NCI-H526 (cell line): Measurements from ENCODE around the gene TTLL9.
A peak's percentile ranks its signal among the peaks of the same experiment; 100 is the strongest.
"Not testable (repeated sequence)": the region's sequence is repeated elsewhere in the genome, so short reads cannot be mapped to it uniquely, and the experiment has no call there.

Experiments
- DNase-seq, 2 experiments: peaks; one replicate each; lab custom pipeline; 2025; lab: John Stamatoyannopoulos, UW

The TTLL9 gene, protein sequence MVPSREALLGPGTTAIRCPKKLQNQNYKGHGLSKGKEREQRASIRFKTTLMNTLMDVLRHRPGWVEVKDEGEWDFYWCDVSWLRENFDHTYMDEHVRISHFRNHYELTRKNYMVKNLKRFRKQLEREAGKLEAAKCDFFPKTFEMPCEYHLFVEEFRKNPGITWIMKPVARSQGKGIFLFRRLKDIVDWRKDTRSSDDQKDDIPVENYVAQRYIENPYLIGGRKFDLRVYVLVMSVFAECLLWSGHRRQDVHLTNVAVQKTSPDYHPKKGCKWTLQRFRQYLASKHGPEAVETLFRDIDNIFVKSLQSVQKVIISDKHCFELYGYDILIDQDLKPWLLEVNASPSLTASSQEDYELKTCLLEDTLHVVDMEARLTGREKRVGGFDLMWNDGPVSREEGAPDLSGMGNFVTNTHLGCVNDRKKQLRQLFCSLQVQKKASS

GRCh38 chr20:31869942-31870725 lies at the start of gene TTLL9, which contains the start of gene DUSP15:
TTLL9 (plus strand) TSS chr20:31870634; CDS start chr20:31871127, 493 bp downstream.
DUSP15 (minus strand) TSS chr20:31870527; CDS start chr20:31870337, 190 bp downstream.
- DNase-seq, result peak in 1 of 2 experiments; percentile 78

- DNase-seq, result no peak
Observed at GRCh38 chr20:31821427-31821826, 49.0 kb upstream of the TTLL9 start.

DNA sequence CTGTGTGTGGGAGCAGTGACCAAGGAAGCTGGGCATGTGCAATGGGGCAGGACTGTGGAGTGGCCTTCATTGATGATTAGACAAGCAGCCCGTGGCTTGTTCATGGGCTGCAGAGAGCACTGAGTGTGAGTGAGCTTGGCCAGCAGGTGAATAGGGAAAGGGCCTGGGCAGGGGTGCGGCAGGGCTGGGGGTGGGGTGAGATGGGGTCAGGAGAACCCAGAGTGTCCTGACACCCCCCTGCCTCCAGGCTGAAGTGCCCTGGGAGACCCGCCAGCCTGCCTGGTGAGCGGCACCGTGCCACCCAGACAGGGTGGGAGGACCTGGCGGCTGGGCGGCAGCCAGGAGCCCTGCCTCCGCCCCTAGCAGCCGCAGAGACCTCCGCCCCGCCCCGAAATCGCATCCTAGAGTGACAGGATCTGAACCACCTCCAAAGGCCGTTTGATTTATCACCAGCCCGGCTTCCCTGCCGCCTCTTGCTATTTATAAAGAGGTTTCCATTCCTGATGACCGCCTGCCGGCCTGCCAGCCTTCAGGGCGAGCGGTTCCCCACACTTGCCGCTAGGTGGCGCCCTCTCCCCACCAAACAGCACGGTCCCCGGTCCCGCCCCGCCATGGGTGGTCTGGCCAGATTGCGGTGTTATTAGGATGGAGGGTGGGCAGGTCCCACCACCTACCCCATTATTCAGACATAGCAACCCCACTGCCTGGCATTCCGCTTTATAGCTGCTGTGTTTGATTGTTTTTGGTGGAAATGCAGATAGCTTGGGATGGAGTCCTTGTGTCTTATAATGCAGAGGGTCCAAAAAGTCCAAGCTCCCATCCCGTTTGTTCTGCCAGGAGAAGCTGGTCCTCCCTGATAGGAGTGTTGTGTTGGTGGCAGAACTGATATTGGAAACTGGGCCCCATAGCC lies 47.8 kb upstream of the TTLL9 start:
- DNase-seq, result peak; percentile 83 to 94

- no peak for DNase-seq
Observed at GRCh38 chr20:31823360-31824124, 46.9 kb upstream of the TTLL9 start.

GRCh38 chr20:31824125-31824485 lies 46.3 kb upstream of the TTLL9 start:
- no peak for DNase-seq

DNA sequence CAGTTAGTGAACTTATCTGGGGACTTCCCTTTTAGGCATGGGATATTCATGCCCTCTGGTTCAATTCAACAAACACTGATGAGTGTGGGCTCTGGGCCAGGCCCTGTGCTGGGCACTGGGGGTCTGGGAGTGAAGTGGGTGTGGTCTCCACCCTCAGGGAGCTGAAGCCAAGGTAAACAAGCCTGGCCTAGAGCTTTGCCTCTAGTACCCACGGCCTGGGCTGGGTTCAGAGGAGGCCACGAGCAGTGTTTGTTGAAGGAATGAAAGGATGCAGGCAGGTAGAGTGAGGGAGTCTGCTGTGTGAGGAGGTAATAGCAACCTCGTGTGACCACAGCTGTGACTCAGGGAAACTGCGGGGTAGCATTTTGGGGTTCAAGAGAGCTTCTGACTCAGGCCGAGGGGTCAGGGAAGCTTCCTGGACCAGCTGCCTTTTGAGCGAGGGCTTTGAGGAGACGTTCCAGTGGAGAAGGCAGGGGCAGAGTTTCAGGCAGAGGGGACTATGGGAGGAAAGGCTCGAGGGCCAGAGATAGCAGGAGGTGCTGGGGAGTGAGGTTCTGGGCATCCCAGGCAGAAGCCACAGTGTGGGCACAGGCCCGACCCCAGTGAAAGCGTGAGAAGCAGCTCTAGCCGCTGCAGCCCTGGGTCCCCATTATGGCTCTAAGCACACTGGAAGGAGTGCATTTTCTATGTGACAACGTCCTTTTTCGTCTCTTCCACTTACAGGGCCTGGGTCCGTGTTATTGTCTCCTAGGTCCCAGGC lies 45.7 kb upstream of the TTLL9 start:
- DNase-seq, result no peak

GRCh38 chr20:31826074-31826473 lies 44.4 kb upstream of the TTLL9 start:
- DNase-seq, result no peak

- DNase-seq, result no peak
Observed at GRCh38 chr20:31827059-31827458, 43.4 kb upstream of the TTLL9 start.

DNA sequence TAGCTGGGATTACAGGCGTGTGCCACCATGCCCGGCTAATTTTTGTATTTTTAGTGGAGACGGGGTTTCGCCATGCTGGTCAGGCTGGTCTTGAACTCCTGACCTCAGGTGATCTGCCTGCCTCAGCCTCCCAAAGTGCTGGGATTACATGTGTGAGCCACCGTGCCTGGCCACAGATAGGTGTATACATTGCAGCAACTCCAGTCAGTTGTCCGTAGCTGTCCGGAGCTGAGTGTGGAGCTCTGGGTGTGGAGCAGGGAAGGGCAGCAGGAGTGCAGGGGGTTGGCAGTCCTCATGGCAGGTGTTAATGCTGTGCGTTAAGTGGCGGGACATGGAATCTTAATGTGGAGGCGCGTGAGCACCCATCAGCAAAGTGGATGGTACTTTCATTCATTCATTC lies 42.4 kb upstream of the TTLL9 start:
- DNase-seq, result not testable (repeated sequence)

DNA sequence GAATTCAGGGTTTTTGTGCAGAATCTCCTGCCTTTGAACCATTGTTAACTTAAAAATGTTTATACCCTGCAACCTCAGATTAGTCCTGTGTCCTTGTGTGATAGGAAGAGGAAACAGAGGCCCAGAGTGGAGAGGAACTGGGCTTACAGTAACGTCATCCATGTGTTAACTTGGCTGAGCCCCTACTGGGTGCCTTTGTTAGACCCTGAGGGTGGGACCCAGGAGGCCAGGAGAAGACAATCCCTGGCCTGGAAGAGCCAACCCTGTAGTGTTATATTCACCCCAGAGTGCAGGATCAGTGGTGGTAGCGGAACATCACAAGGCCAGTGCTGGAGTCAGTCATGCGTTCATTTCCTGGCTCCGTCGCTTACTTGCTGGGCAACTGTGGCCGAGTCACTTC lies 40.7 kb upstream of the TTLL9 start:
- DNase-seq, result no peak

DNA sequence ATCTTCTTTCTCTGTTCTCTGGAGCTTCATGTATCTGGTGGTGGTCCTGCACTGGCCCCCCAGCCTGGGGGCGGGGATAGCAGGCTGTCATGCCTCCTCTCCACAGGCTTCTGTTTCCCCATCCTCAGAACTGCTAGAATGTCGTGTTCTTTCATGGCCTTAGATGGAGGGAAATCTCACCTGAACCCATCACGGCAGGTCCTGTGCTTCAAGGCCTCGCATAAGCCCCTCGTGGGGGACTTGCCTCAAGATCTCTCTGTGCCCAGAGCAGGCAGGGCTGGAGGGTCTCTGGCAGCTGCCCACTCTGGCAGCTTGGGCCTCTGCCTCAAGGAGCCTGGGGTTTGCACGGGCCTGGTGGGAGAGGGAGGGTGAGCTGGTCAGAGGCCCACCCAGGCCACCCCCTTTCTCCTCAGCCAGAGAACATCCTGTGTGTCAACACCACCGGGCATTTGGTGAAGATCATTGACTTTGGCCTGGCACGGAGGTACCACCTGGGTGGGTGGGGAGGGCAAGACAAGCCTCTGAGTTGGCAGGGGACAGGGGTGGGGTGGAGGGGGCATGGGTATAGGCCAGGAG lies 39.9 kb upstream of the TTLL9 start:
- no peak for DNase-seq

DNA sequence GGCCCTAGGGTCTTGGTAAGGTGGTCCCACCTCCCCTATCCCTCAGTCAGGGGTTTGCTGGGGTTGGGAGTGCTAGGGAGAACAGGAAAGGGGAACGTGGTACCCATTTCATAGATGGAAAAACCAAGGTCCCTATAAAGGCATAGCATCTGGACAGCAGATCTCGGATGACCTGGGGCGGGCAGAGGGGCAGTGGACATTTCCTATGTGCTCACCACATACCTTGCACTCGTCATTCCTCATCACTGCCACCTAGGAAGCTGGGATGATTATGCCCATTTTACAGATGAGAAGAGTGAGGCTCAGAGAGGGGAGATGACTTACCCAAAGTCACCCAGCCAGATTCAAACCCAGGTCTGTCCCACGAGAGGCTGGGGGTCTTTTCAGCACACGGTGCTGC lies 39.2 kb upstream of the TTLL9 start:
- no peak for DNase-seq

- no peak for DNase-seq
Observed at GRCh38 chr20:31831771-31832306, 38.6 kb upstream of the TTLL9 start.

DNA sequence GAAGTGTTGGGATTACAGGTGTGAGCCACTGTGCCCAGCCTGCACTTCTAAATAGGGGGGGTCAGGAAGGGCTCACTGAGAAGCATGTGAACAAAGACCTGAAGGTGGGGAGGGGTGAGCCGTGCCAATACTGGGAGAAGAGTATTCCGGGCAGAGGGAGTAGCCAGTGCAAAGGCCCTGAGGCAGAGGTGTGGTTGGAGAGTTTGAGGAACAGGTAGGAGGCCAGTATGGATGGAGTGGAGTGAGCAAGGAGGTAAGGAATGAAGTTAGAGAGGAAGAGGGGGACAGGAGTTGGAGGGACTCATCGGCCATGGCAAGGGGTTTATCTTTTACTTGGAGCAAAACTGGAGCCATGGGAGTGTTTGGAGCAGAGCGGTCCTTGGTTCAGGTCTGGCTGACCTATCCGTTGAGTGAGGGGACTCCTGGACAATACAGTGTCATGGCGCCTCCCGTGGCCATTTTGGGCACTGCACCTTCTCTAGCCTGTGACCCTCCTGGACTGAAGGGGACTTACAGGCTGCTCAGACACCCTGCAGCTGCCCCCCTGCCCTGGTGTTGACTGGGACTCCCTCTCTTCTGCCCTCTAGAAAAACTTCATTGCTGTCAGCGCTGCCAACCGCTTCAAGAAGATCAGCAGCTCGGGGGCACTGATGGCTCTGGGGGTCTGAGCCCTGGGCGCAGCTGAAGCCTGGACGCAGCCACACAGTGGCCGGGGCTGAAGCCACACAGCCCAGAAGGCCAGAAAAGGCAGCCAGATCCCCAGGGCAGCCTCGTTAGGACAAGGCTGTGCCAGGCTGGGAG lies 37.1 kb upstream of the TTLL9 start:
- DNase-seq, result peak; percentile 22 to 78

- DNase-seq, result no peak
Observed at GRCh38 chr20:31833931-31834521, 36.4 kb upstream of the TTLL9 start.

DNA sequence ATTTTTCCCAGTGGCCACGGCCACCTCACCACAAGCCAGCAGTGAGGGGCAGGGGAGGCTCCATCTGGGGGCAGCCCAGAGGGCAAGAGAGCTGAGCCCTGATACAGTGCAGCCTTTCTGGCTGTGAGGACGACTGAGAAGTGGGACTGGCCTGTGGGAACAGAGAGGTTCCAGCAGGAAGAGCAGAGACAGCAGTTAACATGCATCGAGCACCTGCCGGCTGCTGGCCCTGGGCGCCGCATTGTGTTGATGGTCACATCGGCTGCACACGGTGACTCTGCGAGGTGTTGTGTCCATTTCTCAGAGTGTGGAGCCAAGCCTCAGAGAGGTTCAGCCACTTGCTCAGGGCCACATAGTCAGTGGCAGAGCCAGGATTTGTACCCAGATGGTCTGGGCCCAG lies 34.9 kb upstream of the TTLL9 start:
- no peak for DNase-seq

DNA sequence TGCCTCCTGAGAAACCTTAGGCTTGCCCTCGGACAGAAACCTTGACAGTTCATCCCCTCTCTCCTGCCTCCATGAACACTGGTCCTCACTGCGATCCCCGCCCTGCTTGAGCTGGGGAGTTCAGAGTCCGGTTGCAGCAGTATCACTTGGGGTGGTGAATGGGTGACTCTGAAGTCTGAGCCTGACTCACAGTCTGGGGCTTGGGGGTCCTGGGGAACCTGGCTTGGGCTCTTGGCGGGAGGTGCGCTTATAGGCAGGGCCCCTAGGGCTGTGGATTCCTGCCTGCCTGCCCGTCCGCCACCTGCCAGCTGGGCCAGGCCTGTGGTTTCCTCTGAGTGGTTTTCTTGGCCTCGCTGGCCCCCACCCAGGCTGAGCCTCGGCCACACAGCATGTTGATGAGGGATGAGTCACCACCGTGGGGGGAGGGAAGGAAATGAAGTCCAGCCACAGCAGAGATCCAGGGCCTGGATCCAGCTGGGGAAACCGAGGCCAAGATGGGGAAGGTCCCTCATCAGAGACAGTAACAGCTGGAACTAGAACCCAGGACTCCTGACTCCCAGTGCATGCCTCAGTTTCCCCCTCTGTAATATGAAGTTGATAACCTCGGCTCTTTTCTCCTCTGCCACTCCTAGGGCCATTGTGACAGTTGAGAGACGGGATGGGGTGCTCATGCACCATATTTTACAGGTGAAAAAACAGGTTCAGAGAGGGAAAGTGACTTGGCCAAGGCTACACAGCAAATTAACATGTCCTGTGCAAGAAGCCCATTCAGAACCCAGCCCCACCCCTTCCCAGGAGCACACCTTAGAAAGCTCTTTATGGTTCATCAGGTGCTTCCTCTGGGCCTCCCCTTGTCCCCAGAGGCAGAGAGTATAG lies 34.2 kb upstream of the TTLL9 start:
- peak in 1 of 2 experiments; percentile 39 for DNase-seq
